ENCODE data around the gene KIF16B.

DNA sequence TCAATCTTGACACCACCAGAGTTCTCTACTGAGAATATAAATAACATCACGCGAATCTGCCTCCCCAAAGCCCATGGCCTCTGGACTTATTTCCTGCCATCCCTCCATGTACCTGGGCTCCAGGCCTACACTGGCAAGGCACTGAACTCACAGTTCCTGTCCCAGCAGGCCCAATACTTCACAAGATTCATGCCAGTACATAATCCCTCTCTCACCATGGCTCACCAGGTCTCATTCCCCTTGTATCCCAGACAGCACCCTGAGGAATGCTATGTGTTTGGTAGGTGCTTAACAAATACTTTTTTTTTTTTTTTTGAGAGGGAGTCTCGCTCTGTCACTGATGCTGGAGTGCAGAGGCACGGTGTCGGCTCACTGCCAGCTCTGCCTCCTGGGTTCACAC lies 1.9 kb downstream of the KIF16B start:
- TF ChIP-seq, protein P1, sequence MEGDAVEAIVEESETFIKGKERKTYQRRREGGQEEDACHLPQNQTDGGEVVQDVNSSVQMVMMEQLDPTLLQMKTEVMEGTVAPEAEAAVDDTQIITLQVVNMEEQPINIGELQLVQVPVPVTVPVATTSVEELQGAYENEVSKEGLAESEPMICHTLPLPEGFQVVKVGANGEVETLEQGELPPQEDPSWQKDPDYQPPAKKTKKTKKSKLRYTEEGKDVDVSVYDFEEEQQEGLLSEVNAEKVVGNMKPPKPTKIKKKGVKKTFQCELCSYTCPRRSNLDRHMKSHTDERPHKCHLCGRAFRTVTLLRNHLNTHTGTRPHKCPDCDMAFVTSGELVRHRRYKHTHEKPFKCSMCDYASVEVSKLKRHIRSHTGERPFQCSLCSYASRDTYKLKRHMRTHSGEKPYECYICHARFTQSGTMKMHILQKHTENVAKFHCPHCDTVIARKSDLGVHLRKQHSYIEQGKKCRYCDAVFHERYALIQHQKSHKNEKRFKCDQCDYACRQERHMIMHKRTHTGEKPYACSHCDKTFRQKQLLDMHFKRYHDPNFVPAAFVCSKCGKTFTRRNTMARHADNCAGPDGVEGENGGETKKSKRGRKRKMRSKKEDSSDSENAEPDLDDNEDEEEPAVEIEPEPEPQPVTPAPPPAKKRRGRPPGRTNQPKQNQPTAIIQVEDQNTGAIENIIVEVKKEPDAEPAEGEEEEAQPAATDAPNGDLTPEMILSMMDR (IDR thresholded peaks at IDR 0.05; ENCODE audit: extremely low read depth in 1 of 2, insufficient read depth in 1 of 2, low read depth in 1 of 2, low read length in 2 of 2) = no peak
- TF ChIP-seq POLR2AphosphoS5 (IDR thresholded peaks at IDR 0.05; ENCODE audit: insufficient read depth, low read depth, low read length) = no peak
